Measurements from ENCODE around the gene EXOC2. TPM values are rescaled to one million over a fixed set of nuclear protein-coding genes. Genes with fewer than 3 reads are reported as not detected.

Gene EXOC2
- total and polyA plus RNA-seq, 2 donors (not counting 1 experiment from before 2014, with no cell fraction given) = 12.2 to 45.0 TPM

- Histone ChIP-seq H3K4me3 (ENCODE audit: control extremely low read depth in 1 of 5, extremely low read depth in 1 of 5, insufficient read depth in 1 of 5, low read depth in 2 of 5, low read length in 4 of 5) (no peak overlapping the region), H3K4me1 (ENCODE audit: control insufficient read depth in 2 of 2, insufficient read depth in 2 of 2, low read length in 2 of 2) (no peaks in the 10 kb centered on the region), H4K20me1 (ENCODE audit: control insufficient read depth, insufficient read depth, low read length, poor library complexity, severe bottlenecking) (peaks cover 7% of the 10 kb centered on the region), H3K4me2 (replicated peaks; ENCODE audit: low read depth, low read length, poor library complexity, severe bottlenecking) (no peak overlapping the region), H3K79me2 (ENCODE audit: control insufficient read depth, insufficient read depth, low read length) (no peaks in the 10 kb centered on the region), H2AFZ (ENCODE audit: insufficient read depth, low read depth, low read length, poor library complexity, severe bottlenecking) (no peak overlapping the region), H3K36me3 (replicated peaks in 1 of 2; ENCODE audit: control extremely low read depth in 1 of 2, control insufficient read depth in 1 of 2, extremely low read depth in 1 of 2, insufficient read depth in 2 of 2, low read length in 1 of 2) (peaks cover 0 to 10% of the 10 kb centered on the region in 2 experiments), H3K9me3 (ENCODE audit: control extremely low read depth in 1 of 3, control insufficient read depth in 2 of 3, insufficient read depth in 1 of 3, low read length in 2 of 3) (peaks cover 0 to 3% (median 0%) of the 10 kb centered on the region in 3 donors), H3K27me3 (replicated peaks in 1 of 4; ENCODE audit: control extremely low read depth in 1 of 4, control insufficient read depth in 3 of 4, insufficient read depth in 4 of 4, low read length in 3 of 4) (no peaks in the 10 kb centered on the region), H3K27ac (ENCODE audit: low read length in 2 of 2) (no peak overlapping the region), H3K9ac (ENCODE audit: low read length) (no peak overlapping the region)
- ChIA-PET POLR2A (no interaction called here), CTCF (interaction anchor here (1.2 to 1.7 kb wide), 3 partner anchors 14 to 818 kb away, joined by 3 to 5 read pairs (median 3); no protein-coding TSS in a partner anchor)
- no peaks in the 10 kb centered on the region for H3K9me3 Mint-ChIP-seq (ENCODE audit: insufficient read depth)
- H3K27me3 Mint-ChIP-seq = no peaks in the 10 kb centered on the region
- H3K4me3 Mint-ChIP-seq = no peak overlapping the region
- TF ChIP-seq, protein P1, sequence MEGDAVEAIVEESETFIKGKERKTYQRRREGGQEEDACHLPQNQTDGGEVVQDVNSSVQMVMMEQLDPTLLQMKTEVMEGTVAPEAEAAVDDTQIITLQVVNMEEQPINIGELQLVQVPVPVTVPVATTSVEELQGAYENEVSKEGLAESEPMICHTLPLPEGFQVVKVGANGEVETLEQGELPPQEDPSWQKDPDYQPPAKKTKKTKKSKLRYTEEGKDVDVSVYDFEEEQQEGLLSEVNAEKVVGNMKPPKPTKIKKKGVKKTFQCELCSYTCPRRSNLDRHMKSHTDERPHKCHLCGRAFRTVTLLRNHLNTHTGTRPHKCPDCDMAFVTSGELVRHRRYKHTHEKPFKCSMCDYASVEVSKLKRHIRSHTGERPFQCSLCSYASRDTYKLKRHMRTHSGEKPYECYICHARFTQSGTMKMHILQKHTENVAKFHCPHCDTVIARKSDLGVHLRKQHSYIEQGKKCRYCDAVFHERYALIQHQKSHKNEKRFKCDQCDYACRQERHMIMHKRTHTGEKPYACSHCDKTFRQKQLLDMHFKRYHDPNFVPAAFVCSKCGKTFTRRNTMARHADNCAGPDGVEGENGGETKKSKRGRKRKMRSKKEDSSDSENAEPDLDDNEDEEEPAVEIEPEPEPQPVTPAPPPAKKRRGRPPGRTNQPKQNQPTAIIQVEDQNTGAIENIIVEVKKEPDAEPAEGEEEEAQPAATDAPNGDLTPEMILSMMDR (IDR thresholded peaks at IDR 0.05) = no peak
- no peak for TF ChIP-seq EZH2 (IDR thresholded peaks at IDR 0.05; ENCODE audit: borderline replicate concordance, insufficient read depth, low read depth, low read length, poor library complexity, severe bottlenecking)
- H3K27ac Mint-ChIP-seq = no peak overlapping the region
- H3K4me1 Mint-ChIP-seq = no peaks in the 10 kb centered on the region
- 100% methylated on average over 3 of the region's 5 CpGs for WGBS (ENCODE audit: insufficient coverage)
- DNase-seq (no peak), ATAC-seq (ENCODE audit: low read depth) (no peak)
- intact Hi-C loops (cut with micrococcal nuclease) = no loop called here
Observed at GRCh38 chr6:579339-579738, 113.6 kb downstream of the EXOC2 start.

DNA sequence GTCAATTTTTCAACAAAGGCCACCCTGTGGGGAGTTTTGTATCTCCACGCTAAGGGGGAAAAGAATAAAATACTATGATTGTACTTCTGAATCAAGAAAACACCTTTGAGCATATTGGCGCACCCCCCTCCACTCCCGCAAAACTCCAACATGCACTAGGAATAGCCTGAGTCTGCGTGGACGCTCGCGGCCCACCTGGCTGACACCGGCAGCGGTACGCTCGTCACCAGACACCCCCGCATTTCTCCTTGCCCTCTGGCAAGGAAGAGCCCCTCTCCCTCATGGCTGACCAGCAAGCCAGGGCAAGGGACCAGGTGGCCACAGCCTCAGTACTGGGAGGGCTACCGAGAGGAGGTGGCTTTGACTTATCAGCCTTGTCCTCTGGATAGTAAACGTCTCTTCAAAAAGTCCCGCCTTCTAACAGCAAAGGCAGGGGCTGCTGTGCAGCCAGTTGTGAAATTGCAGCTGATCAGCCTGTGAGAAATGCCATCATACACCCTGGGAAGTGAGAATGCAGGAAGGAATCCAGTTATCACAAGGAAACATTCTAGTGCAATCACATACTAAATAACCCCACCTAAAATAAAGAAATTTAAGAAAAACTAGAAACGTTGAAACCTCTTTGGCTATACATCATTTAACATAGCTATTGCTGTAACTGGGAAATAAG is 120.2 kb downstream of the EXOC2 start:
- Histone ChIP-seq H3K4me1 (ENCODE audit: control insufficient read depth in 2 of 2, insufficient read depth in 2 of 2, low read length in 2 of 2) (no peaks in the 10 kb centered on the region), H4K20me1 (ENCODE audit: control insufficient read depth, insufficient read depth, low read length, poor library complexity, severe bottlenecking) (no peaks in the 10 kb centered on the region), H3K4me2 (replicated peaks; ENCODE audit: low read depth, low read length, poor library complexity, severe bottlenecking) (no peak overlapping the region), H3K4me3 (ENCODE audit: control extremely low read depth in 1 of 5, extremely low read depth in 1 of 5, insufficient read depth in 1 of 5, low read depth in 2 of 5, low read length in 4 of 5) (no peak overlapping the region), H3K36me3 (replicated peaks in 1 of 2; ENCODE audit: control extremely low read depth in 1 of 2, control insufficient read depth in 1 of 2, extremely low read depth in 1 of 2, insufficient read depth in 2 of 2, low read length in 1 of 2) (peaks cover 6 to 31% of the 10 kb centered on the region in 2 experiments), H3K27ac (ENCODE audit: low read length in 2 of 2) (no peak overlapping the region), H3K9ac (ENCODE audit: low read length) (no peak overlapping the region), H3K79me2 (ENCODE audit: control insufficient read depth, insufficient read depth, low read length) (no peaks in the 10 kb centered on the region), H3K27me3 (replicated peaks in 1 of 4; ENCODE audit: control extremely low read depth in 1 of 4, control insufficient read depth in 3 of 4, insufficient read depth in 4 of 4, low read length in 3 of 4) (no peaks in the 10 kb centered on the region), H3K9me3 (ENCODE audit: control extremely low read depth in 1 of 3, control insufficient read depth in 2 of 3, insufficient read depth in 1 of 3, low read length in 2 of 3) (peaks cover 0 to 3% (median 0%) of the 10 kb centered on the region in 3 donors), H2AFZ (ENCODE audit: insufficient read depth, low read depth, low read length, poor library complexity, severe bottlenecking) (no peak overlapping the region)
- POLR2A ChIA-PET = no interaction called here
- ATAC-seq (ENCODE audit: low read depth) = no peak
- H3K4me3 Mint-ChIP-seq = no peak overlapping the region
- CTCF ChIA-PET = interaction anchor here (0.9 to 1.8 kb wide), 2 partner anchors 20 to 384 kb away, joined by 3 to 8 read pairs; no protein-coding TSS in a partner anchor
- H3K9me3 Mint-ChIP-seq (ENCODE audit: insufficient read depth) = no peaks in the 10 kb centered on the region
- 98% methylated on average over 13 of the region's 16 CpGs for WGBS (ENCODE audit: insufficient coverage)
- no peak overlapping the region for H3K27ac Mint-ChIP-seq
- no peak for DNase-seq
- TF ChIP-seq EZH2 (IDR thresholded peaks at IDR 0.05; ENCODE audit: borderline replicate concordance, insufficient read depth, low read depth, low read length, poor library complexity, severe bottlenecking) = no peak
- TF ChIP-seq, protein P1 (IDR thresholded peaks at IDR 0.05) = no peak
- no peaks in the 10 kb centered on the region for H3K4me1 Mint-ChIP-seq
- H3K27me3 Mint-ChIP-seq = no peaks in the 10 kb centered on the region
- intact Hi-C loops (cut with micrococcal nuclease) = no loop called here

Data from B cell (primary cell).